ENCODE results near the gene R3HDML. TPM values are rescaled to one million over a fixed set of nuclear protein-coding genes. Genes with fewer than 3 reads are reported as not detected.

The R3HDML gene
- total RNA-seq, 1 donor from 2014 or later, result not detected

- no peak for TF ChIP-seq CTCF (conservative IDR thresholded peaks at IDR 0.05; ENCODE audit: low read depth, low read length)
- no peak for DNase-seq (ENCODE audit: low read depth)
- H3K4me3 ChIP-seq (ENCODE audit: low read depth, low read length), result no peak within 1 kb of the TSS
These were observed 18.9 kb downstream of the R3HDML start, which contains the start of gene HNF4A for GRCh38 chr20:44355498-44356352. TSS of gene HNF4A (plus strand) at chr20:44355699. CDS start at chr20:44355805, 106 bp downstream.

- TF ChIP-seq CTCF (conservative IDR thresholded peaks at IDR 0.05; ENCODE audit: low read depth, low read length), result no peak
- H3K4me3 ChIP-seq (ENCODE audit: low read depth, low read length), result no peak overlapping the region
- DNase-seq (ENCODE audit: low read depth), result no peak
These were observed 19.5 kb downstream of the R3HDML start for GRCh38 chr20:44356353-44356723.

GRCh38 chr20:44357020-44357419, 20.2 kb downstream of the R3HDML start:
- no peak for TF ChIP-seq CTCF (conservative IDR thresholded peaks at IDR 0.05; ENCODE audit: low read depth, low read length)
- H3K4me3 ChIP-seq (ENCODE audit: low read depth, low read length), result no peak overlapping the region

GRCh38 chr20:44357555-44358125, 20.8 kb downstream of the R3HDML start:
- H3K4me3 ChIP-seq (ENCODE audit: low read depth, low read length), result no peak overlapping the region
- TF ChIP-seq CTCF (conservative IDR thresholded peaks at IDR 0.05; ENCODE audit: low read depth, low read length), result no peak
- no peak for DNase-seq (ENCODE audit: low read depth)

More at GRCh38 chr20:44357020-44357419, 20.2 kb downstream of the R3HDML start:
- no peak for DNase-seq (ENCODE audit: low read depth)

- H3K4me3 ChIP-seq (ENCODE audit: low read depth, low read length), result no peak overlapping the region
- TF ChIP-seq CTCF (conservative IDR thresholded peaks at IDR 0.05; ENCODE audit: low read depth, low read length), result no peak
- no peak for DNase-seq (ENCODE audit: low read depth)
These were observed 21.9 kb downstream of the R3HDML start for GRCh38 chr20:44358776-44359175.

- no peak for TF ChIP-seq CTCF (conservative IDR thresholded peaks at IDR 0.05; ENCODE audit: low read depth, low read length)
- no peak overlapping the region for H3K4me3 ChIP-seq (ENCODE audit: low read depth, low read length)
- DNase-seq (ENCODE audit: low read depth), result no peak
These were observed 23.4 kb downstream of the R3HDML start for GRCh38 chr20:44360221-44360620.

All from epithelial cell of proximal tubule (primary cell).